GM15510 (cell line): ENCODE measurements around the gene PRDM11.

Source experiments
- POLR2A ChIP-seq: IDR thresholded peaks from 3 replicates; pipeline ENCODE4 v1.6.1; 2011; ENCODE audit warnings: borderline replicate concordance; ENCODE audit not compliant: insufficient read length; ENCODE audit errors: extremely low read depth

Gene PRDM11

DNA sequence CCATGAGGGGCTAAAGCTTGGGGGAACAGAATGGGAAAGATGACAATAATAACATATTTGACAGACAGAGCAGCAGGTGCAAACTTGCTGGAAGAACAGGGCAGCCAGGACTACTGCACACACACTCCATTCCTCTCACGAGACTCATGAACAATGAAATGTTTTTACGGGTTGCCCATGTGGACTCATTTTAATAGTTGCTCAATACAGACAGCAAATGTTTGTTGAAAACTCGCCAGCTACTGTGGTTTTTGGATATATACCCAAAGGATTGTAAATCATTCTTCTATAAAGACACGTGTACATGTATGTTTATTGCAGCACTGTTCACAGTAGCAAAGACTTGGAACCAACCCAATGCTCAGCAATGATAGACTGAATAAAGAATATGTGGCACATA, 129.4 kb downstream of the PRDM11 start:
- TF ChIP-seq POLR2A = no peak

- TF ChIP-seq POLR2A = no peak
Measured at GRCh38 chr11:45278714-45279113, 132.3 kb downstream of the PRDM11 start.

GRCh38 chr11:45279645-45280044, 133.2 kb downstream of the PRDM11 start:
- TF ChIP-seq POLR2A = no peak

GRCh38 chr11:45280449-45280848, 134.0 kb downstream of the PRDM11 start:
- TF ChIP-seq POLR2A = no peak

DNA sequence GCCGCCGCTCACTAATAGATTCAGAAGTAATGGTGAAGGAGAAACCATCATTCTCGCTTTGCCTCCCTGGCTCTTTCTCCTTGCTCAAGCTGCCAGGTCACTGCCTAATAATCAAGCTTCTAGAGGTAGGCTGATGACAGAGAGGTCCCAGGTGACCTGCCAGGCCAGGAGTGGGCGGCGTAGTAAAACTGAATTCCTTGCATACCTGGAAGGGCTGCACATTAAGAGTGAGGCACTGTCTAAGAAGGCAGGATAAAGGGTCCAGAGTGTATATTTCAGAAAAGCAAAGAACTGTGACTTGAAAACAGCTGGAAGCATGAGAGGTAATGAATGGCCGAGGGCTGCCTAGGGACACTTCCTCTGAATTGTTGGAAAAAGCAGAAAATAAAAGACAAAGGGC, 135.6 kb downstream of the PRDM11 start:
- no peak for TF ChIP-seq POLR2A
